ENCODE measurements around the gene ZBTB5.

Gene ZBTB5

DNA sequence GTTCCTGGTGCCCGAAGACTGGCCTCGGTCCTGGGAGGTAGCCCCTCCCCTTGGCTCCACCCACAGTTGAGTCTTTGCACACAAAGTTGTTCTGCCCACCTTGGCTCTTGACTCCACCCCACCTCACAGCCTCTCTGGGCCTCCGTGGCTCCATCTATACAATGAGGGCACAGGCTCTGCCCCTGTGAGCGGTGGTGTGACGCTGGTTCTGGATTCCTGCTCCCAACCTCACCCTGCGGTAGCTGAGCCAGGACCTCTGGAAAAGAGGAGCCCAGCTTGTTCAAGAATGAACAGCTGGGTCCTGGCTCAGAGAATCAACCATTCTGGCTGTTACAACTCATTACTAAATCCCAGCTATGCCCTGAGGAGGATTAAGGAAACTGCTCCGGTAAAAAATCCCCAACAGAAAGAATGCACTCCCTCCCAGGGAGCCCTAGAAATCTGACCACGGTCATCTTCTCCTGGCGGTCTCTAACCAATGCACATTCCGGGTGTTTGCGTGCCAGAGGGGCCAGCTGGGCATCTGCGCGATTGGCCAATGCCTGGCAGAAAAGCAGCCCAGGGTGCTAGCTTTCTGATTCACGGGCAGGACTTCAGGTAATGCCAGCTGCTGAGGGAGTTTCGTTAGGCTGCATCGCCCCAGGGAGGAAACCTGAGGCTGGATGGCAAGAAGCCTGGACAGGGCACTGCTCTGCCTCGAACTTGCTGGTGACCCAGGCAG lies 52.7 kb downstream of the ZBTB5 start:
- no peak for DNase-seq (ENCODE audit: low read depth)
- TF ChIP-seq, protein P1, sequence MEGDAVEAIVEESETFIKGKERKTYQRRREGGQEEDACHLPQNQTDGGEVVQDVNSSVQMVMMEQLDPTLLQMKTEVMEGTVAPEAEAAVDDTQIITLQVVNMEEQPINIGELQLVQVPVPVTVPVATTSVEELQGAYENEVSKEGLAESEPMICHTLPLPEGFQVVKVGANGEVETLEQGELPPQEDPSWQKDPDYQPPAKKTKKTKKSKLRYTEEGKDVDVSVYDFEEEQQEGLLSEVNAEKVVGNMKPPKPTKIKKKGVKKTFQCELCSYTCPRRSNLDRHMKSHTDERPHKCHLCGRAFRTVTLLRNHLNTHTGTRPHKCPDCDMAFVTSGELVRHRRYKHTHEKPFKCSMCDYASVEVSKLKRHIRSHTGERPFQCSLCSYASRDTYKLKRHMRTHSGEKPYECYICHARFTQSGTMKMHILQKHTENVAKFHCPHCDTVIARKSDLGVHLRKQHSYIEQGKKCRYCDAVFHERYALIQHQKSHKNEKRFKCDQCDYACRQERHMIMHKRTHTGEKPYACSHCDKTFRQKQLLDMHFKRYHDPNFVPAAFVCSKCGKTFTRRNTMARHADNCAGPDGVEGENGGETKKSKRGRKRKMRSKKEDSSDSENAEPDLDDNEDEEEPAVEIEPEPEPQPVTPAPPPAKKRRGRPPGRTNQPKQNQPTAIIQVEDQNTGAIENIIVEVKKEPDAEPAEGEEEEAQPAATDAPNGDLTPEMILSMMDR (IDR thresholded peaks at IDR 0.05; ENCODE audit: control insufficient read depth, extremely low read depth, insufficient read depth): no peak
- no peak overlapping the region for H3K4me3 ChIP-seq (ENCODE audit: low read depth, low read length)

DNA sequence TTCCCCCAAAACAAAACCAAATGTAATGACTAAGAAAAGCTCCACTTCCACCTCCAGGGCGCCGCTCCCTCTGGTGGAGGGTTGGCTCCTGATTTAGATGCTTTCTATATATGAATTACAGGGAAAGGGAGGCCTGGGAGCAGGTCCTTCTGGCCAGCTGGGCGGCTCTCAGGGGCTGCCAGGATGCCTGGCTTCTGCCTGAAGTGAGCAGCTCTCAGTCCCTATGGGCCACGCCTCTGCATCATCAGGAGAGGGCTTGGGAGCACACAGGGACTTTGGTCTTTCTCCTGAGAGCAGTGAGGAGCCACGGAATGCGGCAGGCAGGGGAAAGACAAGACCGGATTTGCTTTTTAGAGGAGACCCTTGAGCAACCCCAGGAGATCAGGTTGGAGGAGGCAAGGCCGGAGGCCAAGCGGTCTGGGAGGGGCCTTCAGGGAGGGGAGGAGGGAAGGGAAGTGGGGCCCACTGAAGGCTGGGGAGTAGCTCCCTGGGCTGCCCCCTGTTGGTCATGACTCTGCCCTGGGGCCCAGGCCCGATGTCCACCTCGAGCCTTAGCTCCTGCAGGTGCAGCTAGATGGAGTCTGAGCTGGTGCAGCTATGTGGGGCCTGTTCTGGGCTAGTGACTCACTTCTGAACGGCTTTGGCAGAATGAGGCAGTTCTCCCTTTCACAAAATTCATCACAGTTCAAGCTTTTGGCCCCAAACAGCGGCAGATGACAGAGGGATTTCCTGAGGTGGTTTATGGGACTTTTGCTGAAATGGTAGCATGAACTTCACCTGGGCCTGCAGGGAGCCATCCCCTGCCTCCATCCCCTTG lies 54.1 kb downstream of the ZBTB5 start:
- TF ChIP-seq, protein P1 (IDR thresholded peaks at IDR 0.05; ENCODE audit: control insufficient read depth, extremely low read depth, insufficient read depth): peak; percentile 25; the same call in 1 of the 2 replicates
- H3K4me3 ChIP-seq (ENCODE audit: low read depth, low read length): no peak overlapping the region

DNA sequence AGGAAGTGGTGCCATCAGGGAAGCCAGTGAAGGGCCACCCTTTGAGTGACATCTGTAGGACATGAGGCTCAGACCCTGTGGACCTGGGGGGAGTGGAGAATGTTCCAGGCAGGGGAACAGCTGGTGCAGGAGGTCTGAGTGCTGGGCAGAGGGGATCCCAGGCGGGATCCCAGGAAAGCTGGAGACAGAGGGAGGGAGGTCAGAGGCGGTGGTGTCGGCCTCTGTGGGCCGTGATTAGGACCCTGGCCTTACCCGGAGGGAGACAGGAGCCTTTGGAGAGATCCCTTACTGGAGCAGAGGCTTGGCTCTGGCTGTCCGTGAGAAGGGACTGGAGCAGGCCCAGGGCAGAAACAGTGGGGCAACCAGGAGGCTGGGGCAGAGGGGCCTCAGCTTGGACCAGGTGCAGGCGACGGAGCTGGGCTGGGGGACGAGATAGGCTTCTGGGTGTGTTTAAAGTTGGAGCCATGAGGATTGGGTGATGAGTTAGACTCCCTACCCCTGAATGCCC lies 54.8 kb downstream of the ZBTB5 start:
- DNase-seq (ENCODE audit: low read depth): no peak
- no peak overlapping the region for H3K4me3 ChIP-seq (ENCODE audit: low read depth, low read length)
- TF ChIP-seq, protein P1 (IDR thresholded peaks at IDR 0.05; ENCODE audit: control insufficient read depth, extremely low read depth, insufficient read depth): no peak

More for the DNA sequence above, 54.1 kb downstream of the ZBTB5 start:
- no peak for DNase-seq (ENCODE audit: low read depth)

DNA sequence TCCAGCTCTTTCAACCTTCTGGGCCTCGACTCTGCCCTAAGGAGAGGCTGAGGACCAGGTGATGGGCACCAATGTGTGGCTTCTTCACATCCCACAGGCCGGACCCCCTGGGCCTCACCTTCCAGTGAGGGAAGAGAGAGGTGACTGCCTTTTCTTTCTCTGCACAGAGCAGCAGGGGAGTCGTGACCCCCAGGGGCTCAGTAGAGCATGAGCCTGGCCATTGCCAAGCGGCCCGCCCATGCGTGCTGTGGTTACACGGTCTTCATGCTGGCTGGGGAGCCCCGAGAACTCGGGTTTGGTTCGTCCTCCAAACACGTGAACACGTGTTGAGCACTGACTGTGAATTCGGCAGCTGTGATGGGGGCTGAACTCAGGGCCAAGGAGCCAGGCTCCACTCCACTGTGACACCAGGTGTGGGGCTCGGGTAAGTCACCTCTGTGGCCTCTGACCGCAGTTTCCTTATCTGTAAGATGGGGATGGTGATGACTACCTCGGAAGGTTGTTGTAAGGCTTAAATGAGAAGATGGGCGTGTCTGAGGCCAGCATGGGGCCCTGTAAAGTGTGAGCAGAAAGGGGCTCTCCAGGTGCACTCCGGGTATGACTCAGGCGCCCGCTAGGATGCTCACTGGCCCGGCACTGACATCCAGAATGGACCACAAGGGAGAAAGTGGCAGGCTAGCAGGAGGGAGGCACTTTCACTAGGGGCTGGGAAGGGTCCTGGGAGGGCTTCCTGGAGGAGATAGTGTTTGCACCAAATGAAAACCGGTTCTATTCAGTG lies 56.1 kb downstream of the ZBTB5 start:
- no peak overlapping the region for H3K4me3 ChIP-seq (ENCODE audit: low read depth, low read length)
- DNase-seq (ENCODE audit: low read depth): no peak
- TF ChIP-seq, protein P1 (IDR thresholded peaks at IDR 0.05; ENCODE audit: control insufficient read depth, extremely low read depth, insufficient read depth): no peak

DNA sequence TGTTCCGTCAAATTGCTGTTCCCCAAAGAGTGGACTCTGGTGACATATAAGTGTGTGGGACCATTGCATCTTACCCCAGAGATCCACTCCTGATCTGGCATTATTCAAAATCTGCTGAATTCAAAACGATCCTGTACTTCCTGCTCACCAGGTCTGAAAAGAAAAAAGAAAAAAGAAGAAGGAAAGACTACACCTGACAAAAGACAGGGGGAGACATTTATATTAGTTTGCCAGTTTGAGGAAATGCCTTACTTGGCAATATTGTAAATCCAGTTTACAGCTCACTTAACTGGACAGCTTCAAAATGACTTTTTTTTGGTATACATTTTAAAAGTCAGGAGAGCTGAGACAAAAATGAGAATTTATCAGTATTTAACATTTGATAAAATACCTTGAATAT lies 57.8 kb downstream of the ZBTB5 start:
- no peak overlapping the region for H3K4me3 ChIP-seq (ENCODE audit: low read depth, low read length)
- TF ChIP-seq, protein P1 (IDR thresholded peaks at IDR 0.05; ENCODE audit: control insufficient read depth, extremely low read depth, insufficient read depth): peak; percentile 33
- DNase-seq (ENCODE audit: low read depth): no peak

DNA sequence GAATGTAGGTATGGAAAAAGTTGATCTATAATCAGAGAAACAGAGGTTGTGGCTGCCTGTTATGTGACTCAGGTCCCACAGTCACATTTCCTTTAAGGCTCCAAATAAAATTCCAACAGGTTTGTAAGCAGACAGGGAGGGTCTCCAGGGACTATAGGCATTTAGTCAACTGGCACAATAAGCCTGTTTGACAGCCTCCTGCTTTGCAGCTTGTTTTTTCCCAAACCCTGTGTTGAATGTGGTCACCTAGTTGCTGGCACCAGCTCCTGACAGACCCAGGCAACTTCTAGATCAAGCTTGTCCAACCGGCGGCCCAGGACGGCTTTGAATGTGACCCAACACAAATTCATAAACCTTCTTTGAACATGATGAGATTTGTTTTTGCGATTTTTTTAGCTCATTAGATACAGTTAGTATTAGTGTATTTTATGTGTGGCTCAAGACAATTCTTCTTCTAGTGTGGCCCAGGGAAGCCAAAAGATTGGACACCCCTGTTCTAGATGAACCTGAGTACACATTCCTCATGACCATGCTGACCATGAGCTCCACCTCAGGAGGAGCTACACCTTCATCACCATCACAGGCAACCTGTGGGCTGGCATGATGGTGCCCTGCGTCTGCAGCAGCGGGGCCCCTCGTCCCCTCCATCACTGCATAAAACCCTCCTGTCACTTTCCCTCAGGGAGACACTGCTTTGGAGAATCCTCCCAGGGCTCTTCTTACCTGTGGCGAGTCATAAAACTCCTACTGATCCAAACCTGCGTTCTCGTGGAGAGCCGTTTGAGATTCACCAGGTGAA lies 58.4 kb downstream of the ZBTB5 start:
- no peak for DNase-seq (ENCODE audit: low read depth)
- H3K4me3 ChIP-seq (ENCODE audit: low read depth, low read length): no peak overlapping the region
- TF ChIP-seq, protein P1 (IDR thresholded peaks at IDR 0.05; ENCODE audit: control insufficient read depth, extremely low read depth, insufficient read depth): no peak
